Astrocyte (in vitro differentiated cells and primary cell): ENCODE results near the gene TBR1.

Source experiments
- CTCF ChIP-seq: IDR thresholded peaks from 2 replicates; pipeline ENCODE4 v1.5.1; 2011; ENCODE audit warnings: low read depth, mild to moderate bottlenecking, inconsistent platforms, low read length, moderate library complexity; ENCODE audit not compliant: insufficient read depth
- EZH2 ChIP-seq: IDR thresholded peaks from 2 replicates; pipeline ENCODE4 v1.6.1; 2012; ENCODE audit warnings: mild to moderate bottlenecking, low read length, inconsistent platforms; ENCODE audit not compliant: insufficient read depth

GRCh38 chr2:161418275-161418714 lies 2.2 kb downstream of the TBR1 start:
- no peak for TF ChIP-seq EZH2
- TF ChIP-seq CTCF = no peak
